SU-DHL-6 (cell line): ENCODE data around the gene HSPA1A.

Source experiments
- H2AFZ ChIP-seq: fragments of 200-600 bp; sonication (generic); 2 replicates; pipeline ENCODE4 v1.6.1; 2014; ENCODE audit warnings: low read depth, mild to moderate bottlenecking, moderate library complexity, mixed read lengths, antibody characterized with exemption, low read length; ENCODE audit not compliant: severe bottlenecking
- H3F3A ChIP-seq: fragments of 200-600 bp; shearing (Covaris generic); 2 replicates; pipeline ENCODE4 v1.6.0; 2016; ENCODE audit warnings: antibody characterized with exemption, mild to moderate bottlenecking; ENCODE audit not compliant: insufficient read depth
- H3K27ac ChIP-seq: fragments of 200-600 bp; sonication (generic); 2 replicates; pipeline ENCODE4 v1.5.1; 2016; ENCODE audit warnings: low read depth, mild to moderate bottlenecking, low read length, moderate library complexity, mixed read lengths
- H3K27me3 ChIP-seq: fragments of 200-600 bp; sonication (generic), shearing (Covaris generic); 2 replicates; pipeline ENCODE4 v1.6.0; 2014; ENCODE audit warnings: mild to moderate bottlenecking, low read length
- H3K36me3 ChIP-seq: fragments of 200-600 bp; sonication (generic); 2 replicates; pipeline ENCODE4 v1.6.1; 2014; ENCODE audit warnings: mild to moderate bottlenecking, low read length, mixed read lengths
- H3K4me2 ChIP-seq: fragments of 300-600, 200-600 bp; shearing (Covaris generic), sonication (generic); 2 replicates; pipeline ENCODE4 v1.6.0; 2014; ENCODE audit warnings: low read length, low read depth, mild to moderate bottlenecking; ENCODE audit not compliant: poor library complexity, severe bottlenecking
- H3K4me3 ChIP-seq: fragments of 200-600 bp; sonication (generic); 2 replicates; pipeline ENCODE4 v1.5.1; 2014; ENCODE audit warnings: antibody characterized with exemption, low read length, mild to moderate bottlenecking, mixed read lengths; ENCODE audit not compliant: insufficient read depth, poor library complexity, severe bottlenecking
- H3K79me2 ChIP-seq: fragments of 200-600 bp; sonication (generic); 2 replicates; pipeline ENCODE4 v1.6.1; 2014; ENCODE audit warnings: mild to moderate bottlenecking, low read length, moderate library complexity; ENCODE audit not compliant: insufficient read depth
- H3K9ac ChIP-seq: fragments of 200-600 bp; sonication (generic); 2 replicates; pipeline ENCODE4 v1.7.0; 2014; ENCODE audit warnings: mild to moderate bottlenecking, low read length
- H3K9me2 ChIP-seq: fragments of 200-600 bp; sonication (generic); replicated peaks from 2 replicates; pipeline ENCODE4 v1.6.1; 2014; ENCODE audit warnings: low read length; ENCODE audit not compliant: insufficient read depth
- H3K9me3 ChIP-seq: fragments of 200-600 bp; sonication (generic); 2 replicates; pipeline ENCODE4 v1.6.1; 2014; ENCODE audit warnings: low read length, mixed read lengths; ENCODE audit not compliant: insufficient read depth
- H4K20me1 ChIP-seq: fragments of 200-600 bp; sonication (generic); 2 replicates; pipeline ENCODE4 v1.6.1; 2014; ENCODE audit warnings: low read depth, mild to moderate bottlenecking, antibody characterized with exemption, low read length, moderate library complexity, mixed read lengths
- CTCF ChIP-seq: fragments of 200-600 bp; sonication (generic); IDR thresholded peaks from one replicate; pipeline ENCODE4 v1.5.1; 2017; ENCODE audit warnings: antibody characterized with exemption, mild to moderate bottlenecking, low read length, moderate library complexity; ENCODE audit not compliant: insufficient read depth, poor library complexity, severe bottlenecking
- EZH2phosphoT487 ChIP-seq: fragments of 200-600 bp; sonication (generic), shearing (Covaris generic); conservative IDR thresholded peaks from 2 replicates; pipeline ENCODE4 v1.6.1; 2018; ENCODE audit warnings: mild to moderate bottlenecking, antibody characterized with exemption, low read length, moderate library complexity, mixed read lengths

HSPA1A gene

DNA sequence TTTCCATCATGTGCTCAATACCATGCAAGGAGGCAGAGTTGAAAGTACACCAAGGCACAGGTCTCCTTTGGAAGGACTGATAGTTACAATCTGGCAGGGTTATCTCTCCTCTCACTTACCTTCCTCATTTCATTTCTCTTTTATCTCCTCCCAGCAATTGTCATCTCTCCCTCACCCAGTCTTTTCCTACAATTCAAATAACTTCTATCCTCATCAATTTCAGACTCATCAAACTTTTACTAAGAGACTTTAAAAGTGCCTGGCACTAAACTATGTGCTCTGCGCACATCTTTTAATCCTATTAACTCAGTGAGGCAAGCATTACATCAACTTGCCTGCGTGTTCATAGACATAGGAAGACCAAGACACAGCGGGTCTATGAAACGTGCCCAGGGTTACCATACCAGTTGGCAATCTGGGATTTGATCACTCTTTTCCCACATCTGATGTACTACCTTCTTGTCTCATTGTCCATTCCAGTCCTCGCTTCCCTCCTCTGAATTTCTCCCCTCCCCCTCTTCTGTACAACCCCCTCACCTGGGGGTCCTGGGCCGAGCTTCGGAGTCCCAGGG, 21.0 kb upstream of the HSPA1A start:
- no peak for TF ChIP-seq EZH2phosphoT487
- no peak for TF ChIP-seq CTCF
- peak overlapping the region; percentile 77 for H3K4me3 ChIP-seq
- H3K9ac ChIP-seq = peak overlapping the region; percentile 94
- peaks cover 32% of the 10 kb centered on the region for H3K79me2 ChIP-seq
- no peaks in the 10 kb centered on the region for H3K9me2 ChIP-seq
- no peaks in the 10 kb centered on the region for H3K27me3 ChIP-seq
- peak overlapping the region; percentile 8 for H2AFZ ChIP-seq
- H4K20me1 ChIP-seq = no peaks in the 10 kb centered on the region
- H3K36me3 ChIP-seq = peaks cover 12% of the 10 kb centered on the region
- peak overlapping the region; percentile 66 for H3K27ac ChIP-seq
- H3K4me2 ChIP-seq = peak overlapping the region; percentile 83
- H3F3A ChIP-seq = peaks cover 52% of the 10 kb centered on the region
- H3K9me3 ChIP-seq = no peaks in the 10 kb centered on the region

DNA sequence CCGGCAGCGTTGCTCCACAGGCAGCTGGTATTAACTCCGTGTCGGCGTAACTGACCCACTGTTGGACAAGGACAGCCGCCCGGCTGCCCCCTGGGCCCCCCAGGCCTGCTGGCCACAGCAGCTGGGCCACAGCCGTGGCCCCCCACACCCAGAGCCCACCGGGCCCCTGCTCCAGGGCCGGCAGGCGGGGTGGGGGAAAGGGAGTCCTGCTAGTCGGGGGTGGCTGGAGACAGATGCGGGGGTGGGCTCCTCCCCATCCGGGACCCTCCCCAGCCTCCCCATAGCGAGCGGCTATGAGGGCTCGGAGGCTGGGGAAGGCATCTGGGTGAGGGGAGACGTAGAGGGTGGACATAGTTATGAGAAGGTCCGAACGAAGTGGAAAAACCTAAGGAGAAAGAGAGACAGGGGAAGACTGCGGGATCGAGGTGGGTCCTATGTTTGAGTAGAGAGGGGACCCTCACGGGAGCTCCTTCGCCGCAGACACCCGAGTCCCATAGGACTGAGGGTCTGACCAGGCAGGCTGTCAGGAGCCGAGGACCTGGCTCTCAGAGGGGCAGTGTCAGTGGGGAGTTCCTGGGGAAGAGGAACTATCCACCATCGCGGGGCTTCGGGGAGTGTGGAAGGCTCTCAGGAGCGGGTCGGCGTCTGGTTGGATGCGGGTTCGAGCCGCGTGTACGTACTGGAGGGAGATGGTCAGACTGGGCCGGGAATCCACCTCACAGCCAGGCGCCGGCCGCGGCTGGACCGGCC, 20.3 kb upstream of the HSPA1A start:
- peak overlapping the region; percentile 77 for H3K4me3 ChIP-seq
- no peak for TF ChIP-seq CTCF
- TF ChIP-seq EZH2phosphoT487 = no peak
- H3K9ac ChIP-seq = peak overlapping the region; percentile 94
- peak overlapping the region; percentile 83 for H3K4me2 ChIP-seq
- H3F3A ChIP-seq = peaks cover 54% of the 10 kb centered on the region
- H3K36me3 ChIP-seq = peaks cover 11% of the 10 kb centered on the region
- peak overlapping the region; percentile 66 for H3K27ac ChIP-seq
- no peaks in the 10 kb centered on the region for H3K9me2 ChIP-seq
- H3K79me2 ChIP-seq = peaks cover 36% of the 10 kb centered on the region
- no peaks in the 10 kb centered on the region for H3K27me3 ChIP-seq
- no peaks in the 10 kb centered on the region for H3K9me3 ChIP-seq
- no peaks in the 10 kb centered on the region for H4K20me1 ChIP-seq
- peak overlapping the region; percentile 8 for H2AFZ ChIP-seq

GRCh38 chr6:31795616-31796298, 19.6 kb upstream of the HSPA1A start, which contains the start of gene VARS1:
Gene VARS1 (minus strand): TSS chr6:31795752. CDS start chr6:31795217, 535 bp downstream.
- peaks cover 6% of the 10 kb centered on the region for H3K36me3 ChIP-seq
- peak within 1 kb of the TSS; percentile 31 for H2AFZ ChIP-seq
- peak; percentile 81 for TF ChIP-seq CTCF
- no peak for TF ChIP-seq EZH2phosphoT487
- H3K79me2 ChIP-seq = peaks cover 36% of the 10 kb centered on the region
- H3K27me3 ChIP-seq = no peaks in the 10 kb centered on the region
- H3K4me2 ChIP-seq = peak within 1 kb of the TSS; percentile 83
- no peaks in the 10 kb centered on the region for H3K9me3 ChIP-seq
- H4K20me1 ChIP-seq = no peaks in the 10 kb centered on the region
- peak within 1 kb of the TSS; percentile 66 for H3K27ac ChIP-seq
- peak within 1 kb of the TSS; percentile 94 for H3K9ac ChIP-seq
- peaks cover 50% of the 10 kb centered on the region for H3F3A ChIP-seq
- no peaks in the 10 kb centered on the region for H3K9me2 ChIP-seq
- peak within 1 kb of the TSS; percentile 77 for H3K4me3 ChIP-seq
